Liver (tissue), 9 donors: Measurements from ENCODE around the gene WWC2. TPM values are rescaled to one million over a fixed set of nuclear protein-coding genes. Genes with fewer than 3 reads are reported as not detected.

Experiments used
- DNase-seq: peaks from one replicate; pipeline ENCODE4 v3.0.0-alpha.2; 2017; ENCODE audit warnings: low spot score
- H3K27ac ChIP-seq, 2 donors: one replicate each; pipeline ENCODE4 v1.7.0; 2013; ENCODE audit warnings: inconsistent platforms in 2 of 2, low read length in 2 of 2, control low read depth in 1 of 2, low read depth in 1 of 2, mild to moderate bottlenecking in 1 of 2
- H3K27me3 ChIP-seq, 4 donors: one replicate each; pipeline versions ENCODE4 v1.6.1 to v1.7.0; 2013; ENCODE audit warnings: low read length in 3 of 4, inconsistent platforms in 1 of 4, mild to moderate bottlenecking in 1 of 4, moderate library complexity in 1 of 4; ENCODE audit not compliant: control insufficient read depth in 4 of 4, insufficient read depth in 4 of 4
- H3K36me3 ChIP-seq, 4 donors: one replicate each; pipeline versions ENCODE4 v1.6.1 to v1.7.0; 2013; ENCODE audit warnings: low read length in 3 of 4, mild to moderate bottlenecking in 3 of 4, low read depth in 1 of 4, moderate library complexity in 1 of 4; ENCODE audit not compliant: control insufficient read depth in 4 of 4, insufficient read depth in 3 of 4
- H3K4me1 ChIP-seq, 4 donors: one replicate each; pipeline versions ENCODE4 v1.6.1 to v1.7.0; 2013; ENCODE audit warnings: low read length in 3 of 4, mild to moderate bottlenecking in 3 of 4, moderate library complexity in 1 of 4; ENCODE audit not compliant: control insufficient read depth in 4 of 4, insufficient read depth in 4 of 4
- H3K4me3 ChIP-seq, 3 donors: one replicate each; pipeline versions ENCODE4 v1.6.1 to v1.7.0; 2013; ENCODE audit warnings: low read length in 3 of 3, control low read depth in 1 of 3, low read depth in 1 of 3, mild to moderate bottlenecking in 1 of 3
- H3K9ac ChIP-seq, 2 donors: one replicate each; pipeline ENCODE4 v1.7.0; 2013; ENCODE audit warnings: low read length in 2 of 2, mild to moderate bottlenecking in 2 of 2, moderate library complexity in 2 of 2, control low read depth in 1 of 2, low read depth in 1 of 2
- H3K9me3 ChIP-seq, 4 donors: one replicate each; pipeline versions ENCODE4 v1.6.1 to v1.7.0; 2013; ENCODE audit warnings: low read length in 3 of 4; ENCODE audit not compliant: control insufficient read depth in 4 of 4
- ATF3 ChIP-seq: IDR thresholded peaks from 2 replicates; pipeline ENCODE4 v1.6.1; 2016; ENCODE audit warnings: antibody characterized with exemption
- CTCF ChIP-seq: fragments of 150-350 bp; IDR thresholded peaks from 2 replicates; pipeline ENCODE4 v1.5.1; 2017; ENCODE audit warnings: improper control_type of control experiment, low read depth, low read length; ENCODE audit not compliant: missing input control
- FOXA2 ChIP-seq: IDR thresholded peaks from 2 replicates; pipeline ENCODE4 v1.6.1; 2016; ENCODE audit warnings: antibody characterized with exemption
- HNF4A ChIP-seq, 2 donors: conservative IDR thresholded peaks; 2 replicates each; pipeline ENCODE4 v1.6.1; 2016; ENCODE audit warnings: antibody characterized with exemption in 2 of 2, mild to moderate bottlenecking in 2 of 2
- REST ChIP-seq: IDR thresholded peaks from 2 replicates; pipeline ENCODE4 v1.6.1; 2016; ENCODE audit warnings: antibody characterized with exemption, mild to moderate bottlenecking
- SP1 ChIP-seq: IDR thresholded peaks from 2 replicates; pipeline ENCODE4 v1.6.1; 2018; ENCODE audit warnings: antibody characterized with exemption, mild to moderate bottlenecking
- ZBTB33 ChIP-seq: IDR thresholded peaks from 2 replicates; pipeline ENCODE4 v1.6.1; 2016; ENCODE audit warnings: antibody characterized with exemption
- WGBS: extraction: QIAGEN DNeasy Blood & Tissue Kit; methylation state at CpG from one replicate; pipeline ENCODE4 v1.1.7; 2013; 5-methylcytosine and 5-hydroxymethylcytosine counted together
- polyA plus RNA-seq, 2 donors: library from polyadenylated mRNA; stranded (reverse) in 1 of 2; unstranded in 1 of 2; fragments of 200-250 nt in 1 of 2; fragments of >200 nt in 1 of 2; fragmentation: Nextera tagmentation in 1 of 2; extraction: Ambion mirVana in 1 of 2; gene quantifications; one replicate each; pipeline versions ENCODE4 v1.2.1 to v1.2.3, GENCODE V29; 2013 to 2015
- total RNA-seq, 2 donors: library from RNA; depleted of rRNA; stranded (reverse); fragments of >200 nt; gene quantifications; one replicate each; pipeline ENCODE4 v1.2.3, GENCODE V29; 2014
- TF ChIP-seq, protein P1 (sequence below): IDR thresholded peaks from 2 replicates; pipeline ENCODE4 v1.6.1; 2016; ENCODE audit warnings: antibody characterized with exemption
- donor health status: healthy.
- donor health status: healthy.
- donor health status: healthy.
- donor health status: healthy.
- donor health status: healthy.

Gene WWC2
- total and polyA plus RNA-seq, 4 donors: 8.6 to 60.1 (median 13.3) TPM

GRCh38 chr4:183350317-183351071, 251.4 kb downstream of the WWC2 start:
- Histone ChIP-seq H3K9me3 (no peaks in the 10 kb centered on the region), H3K9ac (no peak overlapping the region), H3K27ac (no peak overlapping the region), H3K36me3 (no peaks in the 10 kb centered on the region), H3K4me1 (peaks cover 0 to 4% (median 0%) of the 10 kb centered on the region in 4 donors), H3K27me3 (no peaks in the 10 kb centered on the region), H3K4me3 (no peak overlapping the region)
- TF ChIP-seq HNF4A (conservative IDR thresholded peaks at IDR 0.05): no peak
- no peak for TF ChIP-seq SP1
- TF ChIP-seq, protein P1, sequence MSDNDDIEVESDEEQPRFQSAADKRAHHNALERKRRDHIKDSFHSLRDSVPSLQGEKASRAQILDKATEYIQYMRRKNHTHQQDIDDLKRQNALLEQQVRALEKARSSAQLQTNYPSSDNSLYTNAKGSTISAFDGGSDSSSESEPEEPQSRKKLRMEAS: no peak
- TF ChIP-seq ZBTB33: no peak
- DNase-seq: no peak
- WGBS: 93% methylated on average over 17 of the region's 17 CpGs

DNA sequence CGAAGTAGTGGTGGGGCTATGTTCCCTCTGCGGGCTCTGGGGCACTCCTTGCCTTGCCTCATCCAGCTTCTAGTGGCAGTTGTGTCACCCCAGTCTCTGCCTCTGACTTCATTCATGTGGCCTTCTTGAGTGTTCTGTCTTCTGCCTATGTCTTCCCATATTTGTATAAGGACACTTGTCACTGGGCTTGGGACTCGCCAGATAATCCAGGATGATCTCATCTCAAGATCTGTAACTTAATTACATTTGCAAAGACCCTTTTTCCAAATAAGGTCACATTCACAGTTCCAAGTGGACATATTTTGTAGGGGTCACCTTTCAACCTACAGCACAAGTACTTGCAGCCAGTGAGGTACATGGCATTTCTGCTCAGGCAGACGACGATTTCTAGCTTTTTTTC, 253.5 kb downstream of the WWC2 start:
- no peak for DNase-seq
- Histone ChIP-seq H3K27me3 (no peaks in the 10 kb centered on the region), H3K27ac (no peak overlapping the region), H3K9ac (no peak overlapping the region), H3K4me3 (no peak overlapping the region), H3K9me3 (no peaks in the 10 kb centered on the region), H3K36me3 (no peaks in the 10 kb centered on the region), H3K4me1 (peaks cover 0 to 4% (median 0%) of the 10 kb centered on the region in 4 donors)
- TF ChIP-seq FOXA2 (no peak), ATF3 (no peak), CTCF (no peak), REST (no peak), SP1 (no peak)
- WGBS: 89% methylated on average over 5 of the region's 5 CpGs
